Lower leg skin (tissue), 4 donors: ENCODE data around the gene SLC25A51. TPM values are rescaled to one million over a fixed set of nuclear protein-coding genes. Genes with fewer than 3 reads are reported as not detected.
"Not testable (repeated sequence)": the region's sequence is repeated elsewhere in the genome, so short reads cannot be mapped to it uniquely, and the experiment has no call there.

ENCODE experiments used
- DNase-seq, 2 donors: peaks; one replicate each; pipeline ENCODE4 v3.0.0-alpha.2; 2019; ENCODE audit warnings: low spot score in 2 of 2
- H3K4me3 ChIP-seq: fragments of 200-600 bp; sonication (generic); 2 replicates; pipeline ENCODE4 v1.5.1; 2017; ENCODE audit warnings: mild to moderate bottlenecking, low read depth; ENCODE audit not compliant: poor library complexity, severe bottlenecking
- POLR2A ChIP-seq, 2 donors: fragments of 450-650 bp; IDR thresholded peaks; one replicate each; pipeline ENCODE4 v1.6.1; 2016 to 2017; ENCODE audit warnings: antibody characterized with exemption in 2 of 2, mild to moderate bottlenecking in 1 of 2, moderate library complexity in 1 of 2
- WGBS, 2 donors: methylation state at CpG; one replicate each; pipeline ENCODE4 v1.1.5; 2018; 5-methylcytosine and 5-hydroxymethylcytosine counted together
- intact Hi-C: fragments of 100-400 bp; cut with DNase I; formaldehyde crosslinking; loops from one replicate; pipeline ENCODE4 v1.15.0; 2023; ENCODE audit warnings: low total_unique reads
- total RNA-seq, 4 donors: library from RNA; depleted of rRNA; stranded (reverse); fragments of >200 nt; gene quantifications; one replicate each; pipeline ENCODE4 v1.1.0, GENCODE V29; 2016
- TF ChIP-seq, protein P1 (sequence below), 3 donors: fragments of 450-650 bp; IDR thresholded peaks; one replicate each; pipeline ENCODE4 v1.5.1; 2016; ENCODE audit warnings: antibody characterized with exemption in 3 of 3, mild to moderate bottlenecking in 3 of 3, moderate library complexity in 2 of 3

Gene SLC25A51
- total RNA-seq, 4 donors from 2014 or later: 13.3 to 24.8 (median 16.9) TPM

GRCh38 chr9:37889536-37889935, 14.4 kb downstream of the SLC25A51 start:
- DNase-seq: no peak
- intact Hi-C loops: no loop called here
- no peak overlapping the region for H3K4me3 ChIP-seq
- TF ChIP-seq, protein P1, sequence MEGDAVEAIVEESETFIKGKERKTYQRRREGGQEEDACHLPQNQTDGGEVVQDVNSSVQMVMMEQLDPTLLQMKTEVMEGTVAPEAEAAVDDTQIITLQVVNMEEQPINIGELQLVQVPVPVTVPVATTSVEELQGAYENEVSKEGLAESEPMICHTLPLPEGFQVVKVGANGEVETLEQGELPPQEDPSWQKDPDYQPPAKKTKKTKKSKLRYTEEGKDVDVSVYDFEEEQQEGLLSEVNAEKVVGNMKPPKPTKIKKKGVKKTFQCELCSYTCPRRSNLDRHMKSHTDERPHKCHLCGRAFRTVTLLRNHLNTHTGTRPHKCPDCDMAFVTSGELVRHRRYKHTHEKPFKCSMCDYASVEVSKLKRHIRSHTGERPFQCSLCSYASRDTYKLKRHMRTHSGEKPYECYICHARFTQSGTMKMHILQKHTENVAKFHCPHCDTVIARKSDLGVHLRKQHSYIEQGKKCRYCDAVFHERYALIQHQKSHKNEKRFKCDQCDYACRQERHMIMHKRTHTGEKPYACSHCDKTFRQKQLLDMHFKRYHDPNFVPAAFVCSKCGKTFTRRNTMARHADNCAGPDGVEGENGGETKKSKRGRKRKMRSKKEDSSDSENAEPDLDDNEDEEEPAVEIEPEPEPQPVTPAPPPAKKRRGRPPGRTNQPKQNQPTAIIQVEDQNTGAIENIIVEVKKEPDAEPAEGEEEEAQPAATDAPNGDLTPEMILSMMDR (IDR thresholded peaks at IDR 0.05): no peak
- TF ChIP-seq POLR2A (IDR thresholded peaks at IDR 0.05): no peak

GRCh38 chr9:37887977-37888583, 15.8 kb downstream of the SLC25A51 start:
- intact Hi-C loops, H3K4me3 ChIP-seq, DNase-seq: not testable (repeated sequence)
- WGBS, 2 donors: 91 to 95% methylated on average over 11 of the region's 11 CpGs

DNA sequence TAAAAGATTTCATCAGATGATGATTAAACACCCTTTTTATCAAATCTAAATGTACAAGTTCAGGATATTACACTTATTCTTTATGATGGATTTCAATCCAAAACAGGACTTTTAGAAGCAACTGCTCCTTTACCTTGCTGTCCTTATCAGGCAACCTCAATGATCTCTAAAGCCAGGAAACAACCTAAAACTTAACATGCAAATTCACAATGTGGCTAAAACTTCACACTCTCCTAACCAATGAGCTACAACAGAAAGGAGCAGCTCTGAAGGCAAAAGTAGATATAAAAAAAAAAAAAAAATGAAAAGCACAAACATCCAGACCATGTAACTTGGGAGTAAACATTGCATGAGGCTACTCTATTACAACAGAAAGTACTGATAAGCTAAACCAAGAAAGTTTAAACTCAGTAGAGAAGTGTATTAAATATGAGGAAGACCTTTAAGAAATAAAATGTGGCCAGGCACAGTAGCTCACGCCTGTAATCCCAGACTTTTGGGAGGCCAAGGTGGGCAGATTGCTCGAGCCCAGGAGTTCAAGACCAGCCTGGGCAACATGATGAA, 22.9 kb downstream of the SLC25A51 start:
- intact Hi-C loops: no loop called here
- H3K4me3 ChIP-seq: no peak overlapping the region
- no peak for DNase-seq
- no peak for TF ChIP-seq POLR2A (IDR thresholded peaks at IDR 0.05)
- TF ChIP-seq, protein P1 (IDR thresholded peaks at IDR 0.05): no peak
- WGBS, 2 donors: 96% methylated on average over 2 of the region's 2 CpGs

GRCh38 chr9:37876376-37876775, 27.6 kb downstream of the SLC25A51 start:
- 96 to 100% methylated on average over 1 of the region's 1 CpG for WGBS, 2 donors
- intact Hi-C loops: no loop called here
- DNase-seq: no peak
- TF ChIP-seq, protein P1 (IDR thresholded peaks at IDR 0.05): no peak
- TF ChIP-seq POLR2A (IDR thresholded peaks at IDR 0.05): no peak
- no peak overlapping the region for H3K4me3 ChIP-seq

- DNase-seq: no peak
- intact Hi-C loops: no loop called here
- TF ChIP-seq POLR2A (IDR thresholded peaks at IDR 0.05): no peak
- TF ChIP-seq, protein P1 (IDR thresholded peaks at IDR 0.05): no peak
- 96 to 100% methylated on average over 2 of the region's 2 CpGs for WGBS, 2 donors
- H3K4me3 ChIP-seq: no peak overlapping the region
These were observed 30.0 kb downstream of the SLC25A51 start for GRCh38 chr9:37873955-37874354.

- no peak overlapping the region for H3K4me3 ChIP-seq
- no peak for DNase-seq
- intact Hi-C loops: no loop called here
- TF ChIP-seq, protein P1 (IDR thresholded peaks at IDR 0.05): no peak
- TF ChIP-seq POLR2A (IDR thresholded peaks at IDR 0.05): no peak
- WGBS, 2 donors: 79 to 89% methylated on average over 5 of the region's 5 CpGs
These were observed 33.1 kb downstream of the SLC25A51 start for GRCh38 chr9:37870799-37871176.
